ENCODE data around the gene MDFIC2.

DNA sequence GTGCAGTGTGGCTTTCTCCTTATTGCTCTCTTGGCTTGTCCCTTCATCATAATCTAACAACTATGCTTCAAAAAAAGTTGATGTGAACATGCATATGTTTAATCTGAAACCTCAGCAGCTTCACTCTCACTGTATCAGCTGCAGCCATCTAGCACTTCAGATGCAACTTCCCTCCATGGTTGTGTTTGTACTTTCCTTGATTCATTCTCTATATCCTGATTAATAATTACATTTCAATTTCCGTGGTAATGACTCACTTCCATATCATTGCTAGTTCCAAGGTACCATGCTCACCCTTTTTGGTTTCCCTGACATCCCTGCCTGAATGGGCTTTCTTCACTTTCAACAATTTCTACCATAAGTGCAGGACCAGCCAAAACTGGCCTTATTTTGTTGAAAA, 51.2 kb downstream of the MDFIC2 start:
- no peak for TF ChIP-seq GATA2 (IDR thresholded peaks at IDR 0.05; ENCODE audit: low read depth, low read length)
- no peak for TF ChIP-seq GATA3 (IDR thresholded peaks at IDR 0.05; ENCODE audit: low read depth, low read length)
